HEK293T (cell line): ENCODE measurements around the gene RNASEH1.

Source experiments
- FOXM1 ChIP-seq: fragments of 450-650 bp; IDR thresholded peaks from 2 replicates; pipeline ENCODE4 v1.6.1; 2017; ENCODE audit warnings: mild to moderate bottlenecking, borderline replicate concordance
- HDGF ChIP-seq: fragments of 450-650 bp; IDR thresholded peaks from 2 replicates; pipeline ENCODE4 v1.6.1; 2017; ENCODE audit warnings: antibody characterized with exemption, borderline replicate concordance
- SP1 ChIP-seq: fragments of 450-650 bp; IDR thresholded peaks from 2 replicates; pipeline ENCODE4 v1.6.1; 2017
- TARDBP ChIP-seq: fragments of 450-650 bp; IDR thresholded peaks from 2 replicates; pipeline ENCODE4 v1.6.1; 2016

DNA sequence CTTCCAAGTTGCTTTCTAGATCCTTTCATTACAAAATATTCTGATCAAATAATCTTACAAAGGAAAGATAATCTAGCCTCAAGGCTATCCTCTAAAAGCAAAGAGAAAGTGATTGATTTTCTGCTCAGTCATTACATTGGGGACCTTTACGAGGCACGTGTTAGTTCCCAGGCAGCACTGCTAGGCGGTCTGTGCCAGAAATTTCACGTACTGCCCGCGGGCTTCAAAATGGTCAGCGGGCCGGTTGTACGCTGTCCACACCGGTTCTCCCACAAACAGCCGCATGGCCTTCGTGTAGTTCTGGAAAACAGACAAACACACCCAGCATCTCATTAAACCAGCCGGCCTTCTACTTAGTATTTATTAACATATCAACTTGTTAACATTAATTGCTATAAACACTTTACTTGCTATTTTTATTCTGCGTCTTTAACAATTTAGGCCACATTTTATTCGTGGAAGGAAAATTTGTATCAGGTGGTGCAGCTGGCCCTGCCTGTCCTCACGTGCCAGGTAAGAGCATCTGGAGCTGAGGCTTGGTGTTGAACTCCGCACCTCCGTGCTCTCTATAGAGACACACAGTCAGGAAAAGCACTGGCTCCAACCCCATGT is 59.2 kb downstream of the RNASEH1 start:
- no peak for TF ChIP-seq HDGF
- TF ChIP-seq FOXM1 = no peak
- TF ChIP-seq SP1 = no peak
- no peak for TF ChIP-seq TARDBP
